DMS53 treated with DMSO at 0.1 percent for 48 hours (cell line): Measurements from ENCODE around the gene DPY19L1.
A peak's percentile ranks its signal among the peaks of the same experiment; 100 is the strongest.
"Not testable (repeated sequence)": the region's sequence is repeated elsewhere in the genome, so short reads cannot be mapped to it uniquely, and the experiment has no call there.

Experiments used
- DNase-seq: peaks from one replicate; lab custom pipeline; 2025; ENCODE audit not compliant: unreplicated experiment; lab: John Stamatoyannopoulos, UW

DPY19L1 gene

GRCh38 chr7:35035511-35035961 lies 1.7 kb downstream of the DPY19L1 start:
- DNase-seq: peak; percentile 43

DNA sequence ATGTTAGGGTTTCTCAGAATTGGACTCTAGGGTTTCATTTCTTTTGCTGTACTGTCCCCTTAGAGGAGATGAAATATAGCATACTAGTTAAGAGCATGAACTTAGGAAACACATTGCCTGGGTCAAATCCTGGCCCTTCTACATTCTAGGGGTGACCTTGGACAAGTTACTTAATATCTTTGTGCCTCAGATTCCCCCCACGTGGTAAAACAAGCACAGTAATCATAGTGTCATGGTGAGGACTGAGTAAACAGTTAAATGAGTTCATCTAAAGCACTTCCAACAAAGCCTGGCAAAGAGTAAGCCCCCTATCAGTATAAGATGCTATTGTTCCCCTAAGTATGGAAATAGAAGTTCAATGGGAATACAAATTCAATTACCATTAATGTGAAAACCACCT lies 5.1 kb downstream of the DPY19L1 start:
- no peak for DNase-seq

- DNase-seq: no peak
Measured at GRCh38 chr7:35030848-35031247, 6.4 kb downstream of the DPY19L1 start.

DNA sequence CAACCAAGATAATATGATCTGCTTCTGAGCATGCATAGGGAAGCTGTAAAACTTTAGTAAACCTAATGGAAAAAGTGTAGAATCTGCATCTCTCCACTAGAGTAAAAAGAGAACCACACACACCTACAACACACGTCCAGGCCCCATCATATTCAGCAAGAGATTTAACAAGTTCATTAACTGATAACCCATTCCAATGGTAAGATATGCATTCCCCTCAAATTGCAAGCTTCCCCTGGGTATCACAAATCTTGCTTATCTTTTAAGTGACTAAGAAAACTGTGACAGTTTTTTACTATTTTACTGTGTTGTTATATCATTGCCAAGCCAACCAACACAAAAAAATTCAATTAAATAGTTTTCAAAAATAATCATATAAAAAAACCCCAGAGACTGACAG lies 8.0 kb downstream of the DPY19L1 start:
- DNase-seq: no peak

- DNase-seq: no peak
Measured at GRCh38 chr7:35026150-35026549, 11.1 kb downstream of the DPY19L1 start.

DNA sequence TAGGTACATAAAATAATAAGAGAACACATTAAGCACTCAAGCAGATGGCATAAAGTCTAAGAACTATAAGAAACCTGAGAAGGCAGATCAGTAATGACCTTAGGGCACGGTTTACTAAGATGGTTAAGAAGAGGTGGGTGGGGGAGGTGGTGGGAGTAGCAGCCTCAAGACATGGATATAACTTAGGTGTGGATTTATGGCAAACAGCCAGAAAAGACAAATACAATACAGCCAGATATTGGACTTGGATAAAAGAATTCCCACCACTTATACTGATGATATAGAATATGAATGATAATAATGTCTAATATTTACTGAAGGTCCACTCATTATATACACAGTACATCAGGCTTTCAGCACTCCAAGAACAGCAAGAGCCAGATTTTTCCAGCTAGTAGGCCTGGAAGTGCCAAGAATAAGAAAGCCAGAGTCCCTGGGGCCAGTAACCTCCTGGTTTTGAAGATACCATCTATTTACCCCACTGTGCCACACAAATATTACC lies 11.9 kb downstream of the DPY19L1 start:
- DNase-seq: no peak

DNA sequence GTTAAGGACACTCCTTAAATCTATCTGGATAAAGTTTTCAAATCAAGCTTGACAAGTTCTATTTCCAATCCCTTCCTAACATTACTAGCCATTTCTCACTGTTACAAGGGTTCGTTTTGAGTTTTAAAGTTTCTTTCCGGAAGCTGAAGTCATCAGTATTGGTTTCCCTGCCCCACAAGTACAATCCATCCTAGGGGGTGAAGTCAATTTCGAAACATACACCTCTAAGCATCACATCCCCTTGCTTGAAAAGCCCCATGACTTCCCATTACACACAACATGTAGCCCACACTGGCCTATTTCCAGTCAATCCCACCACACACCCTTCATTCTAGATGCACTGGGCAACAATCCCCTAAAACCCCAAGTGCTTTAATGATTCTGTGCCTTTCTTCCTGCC lies 13.0 kb downstream of the DPY19L1 start:
- no peak for DNase-seq

GRCh38 chr7:35022725-35023124 lies 14.6 kb downstream of the DPY19L1 start:
- no peak for DNase-seq

GRCh38 chr7:35021445-35021844 lies 15.8 kb downstream of the DPY19L1 start:
- DNase-seq: no peak

- DNase-seq: no peak
Measured at GRCh38 chr7:35019801-35020200, 17.5 kb downstream of the DPY19L1 start.

GRCh38 chr7:35019179-35019729 lies 18.0 kb downstream of the DPY19L1 start:
- no peak for DNase-seq

DNA sequence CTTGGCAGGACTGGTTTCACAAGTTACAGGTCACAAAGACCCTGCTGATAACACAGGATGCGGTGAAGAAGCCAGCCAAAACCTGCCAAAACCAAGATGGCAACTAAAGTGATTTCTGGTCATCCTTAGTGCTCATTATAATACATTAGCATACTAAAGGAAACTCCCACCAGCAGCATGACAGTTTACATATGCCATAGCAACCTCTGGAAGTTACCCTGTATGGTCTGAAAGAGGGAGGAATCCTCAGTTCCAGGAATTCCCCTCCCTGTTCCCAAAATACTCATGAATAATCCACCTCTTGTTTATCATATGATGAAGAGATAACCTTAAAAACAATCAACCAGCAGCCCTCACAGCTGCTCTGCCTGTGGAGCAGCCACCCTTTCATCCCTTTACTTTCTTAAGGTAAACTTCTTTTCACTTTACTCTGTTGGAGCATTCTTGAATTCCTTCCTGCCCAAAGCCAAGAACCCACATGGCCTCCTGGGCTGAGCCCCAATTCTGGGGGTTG lies 21.9 kb downstream of the DPY19L1 start:
- DNase-seq: no peak

GRCh38 chr7:35012160-35012559 lies 25.1 kb downstream of the DPY19L1 start:
- DNase-seq: no peak

GRCh38 chr7:35011085-35011484 lies 26.2 kb downstream of the DPY19L1 start:
- no peak for DNase-seq

DNA sequence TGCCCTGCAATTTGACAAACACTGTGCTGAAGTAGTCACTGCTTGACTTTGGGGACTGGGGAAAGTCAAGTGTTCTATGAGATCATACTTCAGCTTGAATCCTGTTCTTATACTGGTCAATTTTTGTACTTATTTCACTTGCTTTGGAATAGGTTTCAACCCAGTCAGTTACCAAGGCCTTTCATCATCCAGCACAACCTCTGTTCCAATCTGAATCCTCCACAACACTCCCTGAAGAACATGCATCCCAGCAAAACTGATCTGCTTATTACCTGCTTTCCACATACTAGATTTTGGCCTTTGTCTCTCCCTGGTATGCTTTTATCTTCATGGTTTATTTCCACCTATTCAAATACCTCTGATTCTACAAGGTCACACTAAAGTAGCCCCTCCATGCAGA lies 29.5 kb downstream of the DPY19L1 start:
- DNase-seq: peak; percentile 28

DNA sequence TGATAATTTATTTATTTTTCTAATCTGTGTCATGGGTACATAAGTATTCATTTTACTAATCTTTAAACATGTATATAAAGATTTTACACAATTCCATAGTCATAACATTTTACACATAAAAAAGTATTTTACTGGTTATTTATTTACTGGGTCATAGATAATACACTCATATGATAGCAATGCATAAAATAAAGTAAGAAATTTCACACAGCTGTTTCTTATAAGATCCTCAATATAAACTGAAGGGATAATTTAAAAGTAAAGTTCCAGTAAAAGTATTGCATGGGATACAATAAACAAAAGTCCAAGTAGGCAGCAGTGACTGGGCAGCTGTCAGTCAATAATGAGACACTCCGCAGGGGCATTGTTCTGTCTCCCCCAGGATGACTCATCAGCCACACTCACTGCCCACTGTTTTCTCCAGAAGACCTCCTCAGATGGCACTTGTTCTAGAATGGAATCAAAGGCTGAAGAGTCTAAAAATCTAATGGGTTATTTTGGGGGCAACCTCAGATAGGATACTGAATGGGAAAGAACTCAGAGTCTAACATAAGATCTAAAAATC lies 32.7 kb downstream of the DPY19L1 start:
- peak; percentile 62 for DNase-seq

DNA sequence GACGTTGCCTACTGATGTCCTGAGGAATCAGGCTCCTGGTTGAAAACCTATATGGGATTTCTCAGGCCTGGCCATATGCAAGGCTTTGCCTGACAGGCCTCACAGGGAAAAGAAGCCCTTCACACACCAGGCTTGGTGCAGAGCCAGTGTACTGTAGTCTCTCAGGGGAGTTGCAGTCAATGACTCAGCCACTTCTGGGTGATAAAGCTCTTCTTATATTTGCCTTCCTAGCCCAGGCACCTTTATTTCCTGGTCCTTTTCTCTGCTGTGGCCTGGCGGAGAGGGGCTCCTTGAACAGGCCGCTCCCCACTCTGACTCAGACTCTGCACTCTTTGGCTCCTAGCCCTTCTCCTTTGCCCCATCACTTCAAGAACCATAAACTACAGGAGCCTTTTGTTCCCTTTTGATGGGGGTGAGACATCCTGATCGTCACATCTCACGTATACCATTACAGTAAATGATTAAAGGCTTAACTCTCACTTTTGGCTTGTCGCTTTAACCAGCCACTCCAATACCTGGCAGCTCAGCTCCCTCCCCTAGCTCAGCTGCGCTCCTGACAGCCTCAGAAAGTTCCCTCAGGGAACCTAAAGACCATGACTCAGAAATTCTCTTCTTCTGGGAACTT lies 33.5 kb downstream of the DPY19L1 start:
- DNase-seq: peak; percentile 100

DNA sequence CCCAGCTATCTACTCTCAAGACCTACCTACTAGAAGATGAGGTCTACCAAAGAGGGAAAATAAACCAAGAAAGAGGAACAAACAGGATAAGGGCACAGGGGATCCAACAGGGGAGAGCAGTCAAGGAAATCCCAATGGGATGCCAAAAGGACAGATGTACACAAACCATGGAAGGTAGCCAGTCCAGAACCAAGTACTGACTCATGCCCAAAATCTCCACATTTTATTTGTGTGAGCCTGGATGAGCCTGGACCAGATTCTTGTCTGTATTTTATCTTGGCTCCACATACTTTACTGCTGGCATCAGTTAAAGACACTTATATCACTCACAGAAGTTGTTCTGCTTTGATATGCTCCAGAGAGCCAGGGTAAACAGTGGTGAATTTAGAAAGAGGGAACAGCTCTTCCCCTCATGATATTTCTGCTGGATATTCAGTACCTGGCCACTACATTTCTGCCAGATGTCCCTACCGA lies 34.1 kb downstream of the DPY19L1 start:
- DNase-seq: not testable (repeated sequence)

DNA sequence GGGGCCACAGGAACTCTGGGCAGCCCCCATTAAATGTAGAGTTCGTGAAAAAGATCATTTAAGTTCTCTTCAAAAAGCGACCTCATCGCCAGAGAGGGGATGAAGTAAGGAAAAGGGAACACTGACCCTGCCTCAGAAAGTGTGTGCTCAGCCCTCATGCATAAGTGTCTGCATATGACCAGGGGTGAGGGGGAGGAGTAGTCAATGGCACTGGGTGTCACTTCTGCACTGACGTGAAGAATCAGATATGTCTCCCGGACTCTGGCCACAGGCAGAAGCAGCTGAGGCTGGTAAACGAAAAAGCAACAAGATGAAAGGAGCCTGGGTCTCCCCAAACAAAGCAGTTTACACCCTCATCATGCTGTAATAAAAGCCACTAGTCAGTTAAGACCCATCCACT lies 39.0 kb downstream of the DPY19L1 start:
- not testable (repeated sequence) for DNase-seq

- not testable (repeated sequence) for DNase-seq
Measured at GRCh38 chr7:34996423-34997090, 40.7 kb downstream of the DPY19L1 start.

- no peak for DNase-seq
Measured at GRCh38 chr7:34995757-34996156, 41.5 kb downstream of the DPY19L1 start.
